ENCODE results near the gene EML4.
"Not testable (repeated sequence)": the region's sequence is repeated elsewhere in the genome, so short reads cannot be mapped to it uniquely, and the experiment has no call there.

The EML4 gene

DNA sequence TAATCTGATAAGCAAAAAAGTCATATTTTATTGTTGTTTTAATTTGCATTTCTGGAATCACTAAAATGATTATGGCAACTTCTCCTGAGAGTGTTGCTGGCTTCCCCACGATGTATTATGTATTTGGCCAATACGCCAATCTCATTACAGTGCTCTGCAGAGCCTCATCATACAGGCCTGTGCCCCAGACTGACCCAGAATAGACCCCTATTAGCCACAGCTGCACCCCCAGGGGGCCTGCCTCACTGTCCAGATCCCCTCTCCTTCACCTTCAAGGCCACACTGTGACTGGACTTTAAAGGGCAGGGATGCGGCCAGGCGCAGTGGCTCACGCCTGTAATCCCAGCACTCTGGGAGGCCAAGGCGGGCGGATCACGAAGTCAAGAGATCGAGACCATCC lies 209.3 kb downstream of the EML4 start:
- DNase-seq (ENCODE audit: insufficient read length, low spot score) (no peak), FAIRE-seq (no peak)
- TF ChIP-seq, protein P1, sequence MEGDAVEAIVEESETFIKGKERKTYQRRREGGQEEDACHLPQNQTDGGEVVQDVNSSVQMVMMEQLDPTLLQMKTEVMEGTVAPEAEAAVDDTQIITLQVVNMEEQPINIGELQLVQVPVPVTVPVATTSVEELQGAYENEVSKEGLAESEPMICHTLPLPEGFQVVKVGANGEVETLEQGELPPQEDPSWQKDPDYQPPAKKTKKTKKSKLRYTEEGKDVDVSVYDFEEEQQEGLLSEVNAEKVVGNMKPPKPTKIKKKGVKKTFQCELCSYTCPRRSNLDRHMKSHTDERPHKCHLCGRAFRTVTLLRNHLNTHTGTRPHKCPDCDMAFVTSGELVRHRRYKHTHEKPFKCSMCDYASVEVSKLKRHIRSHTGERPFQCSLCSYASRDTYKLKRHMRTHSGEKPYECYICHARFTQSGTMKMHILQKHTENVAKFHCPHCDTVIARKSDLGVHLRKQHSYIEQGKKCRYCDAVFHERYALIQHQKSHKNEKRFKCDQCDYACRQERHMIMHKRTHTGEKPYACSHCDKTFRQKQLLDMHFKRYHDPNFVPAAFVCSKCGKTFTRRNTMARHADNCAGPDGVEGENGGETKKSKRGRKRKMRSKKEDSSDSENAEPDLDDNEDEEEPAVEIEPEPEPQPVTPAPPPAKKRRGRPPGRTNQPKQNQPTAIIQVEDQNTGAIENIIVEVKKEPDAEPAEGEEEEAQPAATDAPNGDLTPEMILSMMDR (IDR thresholded peaks at IDR 0.05; ENCODE audit: insufficient read depth, missing control alignments) = no peak

DNA sequence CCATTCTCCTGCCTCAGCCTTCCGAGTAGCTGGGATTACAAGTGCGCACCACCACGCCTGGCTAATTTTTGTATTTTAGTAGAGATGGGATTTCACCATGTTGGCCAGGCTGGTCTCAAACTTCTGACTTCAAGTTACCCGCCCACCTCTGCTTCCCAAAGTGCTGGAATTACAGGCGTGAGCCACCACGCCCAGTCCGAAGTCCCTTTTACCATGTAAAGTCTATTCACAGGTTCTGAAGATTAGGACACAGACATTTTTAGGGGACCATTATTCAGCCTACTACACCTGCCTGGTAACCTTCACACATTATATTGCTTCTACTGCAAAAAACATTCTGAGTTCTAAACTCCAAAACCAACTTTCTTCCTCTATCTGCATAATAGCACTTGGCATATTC lies 210.9 kb downstream of the EML4 start:
- DNase-seq (ENCODE audit: insufficient read length, low spot score) = not testable (repeated sequence)

DNA sequence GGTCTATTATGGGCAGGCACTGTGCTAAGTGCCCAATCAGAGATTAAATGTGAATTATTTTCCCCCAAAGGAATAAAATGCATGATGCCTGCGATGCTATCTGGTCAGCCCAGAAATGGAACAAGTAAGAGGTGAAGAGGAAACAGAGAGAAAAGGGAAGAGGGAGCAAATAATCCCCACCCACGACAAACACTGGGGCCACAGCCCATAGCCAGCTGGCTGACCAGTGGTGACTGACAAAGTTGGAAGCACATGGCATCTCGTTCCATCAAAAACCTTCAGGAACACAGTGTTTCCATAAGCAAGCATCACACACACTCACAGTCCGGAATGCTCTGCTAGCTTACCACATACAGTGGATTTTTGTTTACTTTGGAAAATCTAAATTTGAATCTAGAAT lies 213.0 kb downstream of the EML4 start:
- TF ChIP-seq, protein P1 (IDR thresholded peaks at IDR 0.05; ENCODE audit: insufficient read depth, missing control alignments) = no peak
- no peak for FAIRE-seq
- DNase-seq (ENCODE audit: insufficient read length, low spot score) = no peak

More for the DNA sequence above, 210.9 kb downstream of the EML4 start:
- FAIRE-seq = not testable (repeated sequence)
